ENCODE data around the gene INPP5A. TPM values are rescaled to one million over a fixed set of nuclear protein-coding genes. Genes with fewer than 3 reads are reported as not detected.

The INPP5A gene
- total RNA-seq, 1 experiment from 2014 or later, result 12.3 TPM

- TF ChIP-seq ATF3 (IDR thresholded peaks at IDR 0.05) (no peak), POLR2AphosphoS5 (IDR thresholded peaks at IDR 0.05; ENCODE audit: low read depth, low read length) (no peak), TCF7L2 (IDR thresholded peaks at IDR 0.05; ENCODE audit: borderline replicate concordance, extremely low read depth, insufficient read depth, insufficient read length) (no peak)
- H3K4me1 ChIP-seq (ENCODE audit: control insufficient read depth in 1 of 2, insufficient read depth in 2 of 2, low read length in 2 of 2), result no peaks in the 10 kb centered on the region
- H2AFZ ChIP-seq (ENCODE audit: low read depth, low read length, poor library complexity, severe bottlenecking), result no peak overlapping the region
- no peak overlapping the region for H3K4me3 ChIP-seq (replicated peaks in 1 of 2; ENCODE audit: low read depth in 1 of 2, low read length in 2 of 2)
- H3K4me2 ChIP-seq (ENCODE audit: low read length), result no peak overlapping the region
- no TSS peak for BruUV-seq (replicated peaks)
- no peaks in the 10 kb centered on the region for H3K79me2 ChIP-seq (ENCODE audit: insufficient read depth, low read length)
- ChIA-PET CTCF (no interaction called here), RAD21 (ENCODE audit: low non-redundant PET in 1 of 2, low total read pairs in 2 of 2, uncharacterized antibody in 2 of 2, unreplicated experiment in 2 of 2) (no interaction called here), POLR2A (no interaction called here)
- DNase-seq (ENCODE audit: low read depth, low spot score) (no peak), ATAC-seq (no peak)
- no peaks in the 10 kb centered on the region for H3K27me3 ChIP-seq (ENCODE audit: insufficient read depth, low read length)
- no peak overlapping the region for H3K27ac ChIP-seq (ENCODE audit: low read depth, low read length)
- no peaks in the 10 kb centered on the region for H4K20me1 ChIP-seq (ENCODE audit: insufficient read depth)
- H3K36me3 ChIP-seq (ENCODE audit: control insufficient read depth in 1 of 2, insufficient read depth in 2 of 2, low read length in 2 of 2), result no peaks in the 10 kb centered on the region
- no peaks in the 10 kb centered on the region for H3K9me2 ChIP-seq (ENCODE audit: insufficient read depth)
- intact Hi-C loops (cut with micrococcal nuclease), result no loop called here
- H3K9ac ChIP-seq (ENCODE audit: low read length), result no peak overlapping the region
- no peaks in the 10 kb centered on the region for H3K9me3 ChIP-seq (ENCODE audit: control insufficient read depth in 1 of 2, insufficient read depth in 1 of 2, low read depth in 1 of 2, low read length in 2 of 2)
Observed at GRCh38 chr10:132732518-132732917, 194.9 kb downstream of the INPP5A start.

- Histone ChIP-seq H3K27ac (ENCODE audit: low read depth, low read length) (no peak overlapping the region), H3K36me3 (ENCODE audit: control insufficient read depth in 1 of 2, insufficient read depth in 2 of 2, low read length in 2 of 2) (no peaks in the 10 kb centered on the region), H3K79me2 (ENCODE audit: insufficient read depth, low read length) (no peaks in the 10 kb centered on the region), H3K4me1 (ENCODE audit: control insufficient read depth in 1 of 2, insufficient read depth in 2 of 2, low read length in 2 of 2) (no peaks in the 10 kb centered on the region), H3K9ac (ENCODE audit: low read length) (no peak overlapping the region), H4K20me1 (ENCODE audit: insufficient read depth) (no peaks in the 10 kb centered on the region), H3K27me3 (ENCODE audit: insufficient read depth, low read length) (no peaks in the 10 kb centered on the region), H3K9me3 (ENCODE audit: control insufficient read depth in 1 of 2, insufficient read depth in 1 of 2, low read depth in 1 of 2, low read length in 2 of 2) (no peaks in the 10 kb centered on the region), H3K4me2 (ENCODE audit: low read length) (no peak overlapping the region), H2AFZ (ENCODE audit: low read depth, low read length, poor library complexity, severe bottlenecking) (no peak overlapping the region), H3K4me3 (replicated peaks in 1 of 2; ENCODE audit: low read depth in 1 of 2, low read length in 2 of 2) (no peak overlapping the region), H3K9me2 (ENCODE audit: insufficient read depth) (no peaks in the 10 kb centered on the region)
- ChIA-PET RAD21 (ENCODE audit: low non-redundant PET in 1 of 2, low total read pairs in 2 of 2, uncharacterized antibody in 2 of 2, unreplicated experiment in 2 of 2) (no interaction called here), CTCF (no interaction called here), POLR2A (no interaction called here)
- intact Hi-C loops (cut with micrococcal nuclease), result no loop called here
- ATAC-seq (no peak), DNase-seq (ENCODE audit: low read depth, low spot score) (no peak)
- no TSS peak for BruUV-seq (replicated peaks)
- no peak for TF ChIP-seq POLR2A (IDR thresholded peaks at IDR 0.05; ENCODE audit: borderline replicate concordance, extremely low read depth, insufficient read depth, insufficient read length)
- no peak for TF ChIP-seq ZBTB33 (IDR thresholded peaks at IDR 0.05; ENCODE audit: extremely low read depth, insufficient replicate concordance, low read length)
- TF ChIP-seq CBX3 (IDR thresholded peaks at IDR 0.05; ENCODE audit: low read depth), result no peak
- no peak for TF ChIP-seq EZH2 (IDR thresholded peaks at IDR 0.05)
- TF ChIP-seq ELF1 (IDR thresholded peaks at IDR 0.05; ENCODE audit: borderline replicate concordance, low read depth), result no peak
- TF ChIP-seq YY1 (IDR thresholded peaks at IDR 0.05; ENCODE audit: extremely low read depth, insufficient replicate concordance, low read depth, low read length), result no peak
- no peak for TF ChIP-seq ATF3 (IDR thresholded peaks at IDR 0.05)
- TF ChIP-seq SRF (IDR thresholded peaks at IDR 0.05; ENCODE audit: low read depth), result no peak
- TF ChIP-seq JUND (IDR thresholded peaks at IDR 0.05), result no peak
- no peak for TF ChIP-seq TCF7L2 (IDR thresholded peaks at IDR 0.05; ENCODE audit: borderline replicate concordance, extremely low read depth, insufficient read depth, insufficient read length)
- no peak for TF ChIP-seq RAD21 (IDR thresholded peaks at IDR 0.05; ENCODE audit: low read depth)
- TF ChIP-seq CEBPB (IDR thresholded peaks at IDR 0.05; ENCODE audit: low read depth), result no peak
- no peak for TF ChIP-seq ZNF274 (IDR thresholded peaks at IDR 0.05; ENCODE audit: low read depth, low read length)
- no peak for TF ChIP-seq EZH2phosphoT487 (IDR thresholded peaks at IDR 0.05; ENCODE audit: borderline replicate concordance)
- no peak for TF ChIP-seq SIN3A (IDR thresholded peaks at IDR 0.05; ENCODE audit: low read depth)
- TF ChIP-seq CTCF (IDR thresholded peaks at IDR 0.05 in 2 of 3, conservative IDR thresholded peaks at IDR 0.05 in 1 of 3; ENCODE audit: borderline replicate concordance in 1 of 3, insufficient read depth in 1 of 3, low read depth in 2 of 3, low read length in 2 of 3), result no peak
- TF ChIP-seq ZFX (IDR thresholded peaks at IDR 0.05), result no peak
- no peak for TF ChIP-seq FOSL1 (IDR thresholded peaks at IDR 0.05; ENCODE audit: low read depth)
Observed at GRCh38 chr10:132733926-132734325, 196.3 kb downstream of the INPP5A start.
